A673 (cell line): ENCODE results near the gene MAP3K8.

Experiments
- CTCF ChIP-seq: fragments of 300-800, 200-600 bp; sonication (generic); conservative IDR thresholded peaks from 2 replicates; pipeline ENCODE4 v1.5.1; 2017; ENCODE audit warnings: low read depth, mild to moderate bottlenecking, antibody characterized with exemption, low read length, moderate library complexity, mixed read lengths
- EZH2 ChIP-seq: fragments of 200-600 bp; sonication (generic); IDR thresholded peaks from 2 replicates; pipeline ENCODE4 v1.6.1; 2017; ENCODE audit warnings: borderline replicate concordance, low read depth, mild to moderate bottlenecking, mixed read lengths, antibody characterized with exemption, low read length; ENCODE audit not compliant: poor library complexity, severe bottlenecking

GRCh38 chr10:30467651-30468338 is 33.8 kb downstream of the MAP3K8 start:
- no peak for TF ChIP-seq CTCF
- TF ChIP-seq EZH2, result no peak
